Esophagus muscularis mucosa (tissue), 4 donors: ENCODE measurements around the gene IRAK1. TPM values are rescaled to one million over a fixed set of nuclear protein-coding genes. Genes with fewer than 3 reads are reported as not detected.

Experiments
- DNase-seq: peaks from one replicate; pipeline ENCODE4 v3.0.0-alpha.2; 2017; ENCODE audit errors: extremely low spot score
- H3K27ac ChIP-seq, 4 donors: fragments of 200-600 bp; sonication (generic); replicated peaks in 1 of 4; 1 replicate in 3 of 4; 2 replicates in 1 of 4; pipeline ENCODE4 v1.5.1; 2016 to 2019; ENCODE audit warnings: mild to moderate bottlenecking in 1 of 4
- H3K27me3 ChIP-seq, 4 donors: fragments of 200-600 bp; sonication (generic); one replicate each; pipeline versions ENCODE4 v1.5.1 to v1.6.0; 2016 to 2019
- H3K36me3 ChIP-seq, 4 donors: fragments of 200-600 bp; sonication (generic); one replicate each; pipeline ENCODE4 v1.5.1; 2016 to 2019
- H3K4me1 ChIP-seq, 4 donors: fragments of 200-600 bp; sonication (generic); one replicate each; pipeline ENCODE4 v1.5.1; 2016 to 2019
- H3K4me3 ChIP-seq, 4 donors: fragments of 200-600 bp; sonication (generic); 1 replicate in 2 of 4; 2 replicates in 2 of 4; pipeline ENCODE4 v1.5.1; 2016 to 2019; ENCODE audit warnings: mild to moderate bottlenecking in 4 of 4, moderate library complexity in 1 of 4
- H3K9me3 ChIP-seq, 4 donors: fragments of 200-600 bp; sonication (generic); 1 replicate in 3 of 4; 2 replicates in 1 of 4; pipeline ENCODE4 v1.5.1; 2016 to 2019
- CTCF ChIP-seq, 3 experiments: fragments of 200-600 bp in 2 of 3; fragments of 450-650 bp in 1 of 3; sonication (generic) in 2 of 3; IDR thresholded peaks; one replicate each; pipeline ENCODE4 v1.5.1; 2017 to 2019; ENCODE audit warnings: antibody characterized with exemption in 3 of 3, mild to moderate bottlenecking in 2 of 3, moderate library complexity in 1 of 3
- EP300 ChIP-seq: sonication (generic); formaldehyde crosslinking; IDR thresholded peaks from one replicate; pipeline ENCODE4 v1.6.1; 2017; ENCODE audit warnings: antibody characterized with exemption
- POLR2A ChIP-seq: fragments of 450-650 bp; IDR thresholded peaks from one replicate; pipeline ENCODE4 v1.6.1; 2017; ENCODE audit warnings: antibody characterized with exemption, moderate library complexity, mild to moderate bottlenecking, low read depth
- POLR2AphosphoS5 ChIP-seq, 2 donors: sonication (generic); formaldehyde crosslinking; IDR thresholded peaks; one replicate each; pipeline ENCODE4 v1.6.1; 2017; ENCODE audit warnings: antibody characterized with exemption in 2 of 2
- WGBS: methylation state at CpG from one replicate; pipeline ENCODE4 v1.1.5; 2018; 5-methylcytosine and 5-hydroxymethylcytosine counted together
- intact Hi-C: fragments of 100-400 bp; cut with DNase I; formaldehyde crosslinking; loops from one replicate; pipeline ENCODE4 v1.15.1; 2023
- total RNA-seq, 4 donors: library from RNA; depleted of rRNA; stranded (reverse); fragments of >200 nt; gene quantifications; one replicate each; pipeline versions ENCODE4 v1.1.0 to v1.2.1, GENCODE V29; 2016

The IRAK1 gene
- total RNA-seq, 4 donors from 2014 or later: 50.5 to 74.9 (median 67.6) TPM

GRCh38 chrX:154061801-154062200 is 42.1 kb upstream of the IRAK1 start:
- Histone ChIP-seq H3K36me3 (peaks cover 0 to 1% (median 0%) of the 10 kb centered on the region in 4 donors), H3K9me3 (no peaks in the 10 kb centered on the region), H3K27me3 (no peaks in the 10 kb centered on the region), H3K4me3 (no peak overlapping the region), H3K4me1 (peaks cover 56 to 91% (median 84%) of the 10 kb centered on the region in 4 donors), H3K27ac (no peak overlapping the region)
- TF ChIP-seq CTCF (IDR thresholded peaks at IDR 0.05) (no peak), EP300 (no peak), POLR2AphosphoS5 (IDR thresholded peaks at IDR 0.05) (no peak), POLR2A (no peak)
- 68% methylated on average over 8 of the region's 8 CpGs for WGBS
- intact Hi-C loops: no loop called here
- no peak for DNase-seq

GRCh38 chrX:154059729-154060245 is 40.1 kb upstream of the IRAK1 start:
- H3K4me1 ChIP-seq: peaks cover 49 to 87% (median 77%) of the 10 kb centered on the region in 4 donors
- H3K9me3 ChIP-seq: no peaks in the 10 kb centered on the region
- no peak for TF ChIP-seq EP300
- TF ChIP-seq POLR2AphosphoS5 (IDR thresholded peaks at IDR 0.05): no peak
- no peak for TF ChIP-seq POLR2A
- TF ChIP-seq CTCF (IDR thresholded peaks at IDR 0.05): no peak
- H3K27me3 ChIP-seq: no peaks in the 10 kb centered on the region
- WGBS: 68% methylated on average over 5 of the region's 5 CpGs
- no peak overlapping the region for H3K27ac ChIP-seq
- DNase-seq: no peak
- intact Hi-C loops: no loop called here
- no peak overlapping the region for H3K4me3 ChIP-seq
- H3K36me3 ChIP-seq: peaks cover 0 to 5% (median 0%) of the 10 kb centered on the region in 4 donors

- 30% methylated on average over 1 of the region's 1 CpG for WGBS
- no peak for TF ChIP-seq POLR2A
- TF ChIP-seq POLR2AphosphoS5 (IDR thresholded peaks at IDR 0.05): no peak
- TF ChIP-seq EP300: no peak
- no peak for TF ChIP-seq CTCF (IDR thresholded peaks at IDR 0.05)
- Histone ChIP-seq H3K4me1 (peaks cover 43 to 81% (median 71%) of the 10 kb centered on the region in 4 donors), H3K27ac (no peak overlapping the region), H3K4me3 (no peak overlapping the region), H3K36me3 (peaks cover 0 to 5% (median 0%) of the 10 kb centered on the region in 4 donors), H3K27me3 (no peaks in the 10 kb centered on the region), H3K9me3 (no peaks in the 10 kb centered on the region)
- no peak for DNase-seq
- intact Hi-C loops: no loop called here
Measured at GRCh38 chrX:154059231-154059630, 39.5 kb upstream of the IRAK1 start.

- Histone ChIP-seq H3K27me3 (no peaks in the 10 kb centered on the region), H3K4me1 (peaks cover 35 to 73% (median 63%) of the 10 kb centered on the region in 4 donors), H3K4me3 (no peak overlapping the region), H3K36me3 (peaks cover 0 to 5% (median 0%) of the 10 kb centered on the region in 4 donors), H3K27ac (no peak overlapping the region), H3K9me3 (no peaks in the 10 kb centered on the region)
- TF ChIP-seq EP300: no peak
- TF ChIP-seq CTCF (IDR thresholded peaks at IDR 0.05): no peak
- TF ChIP-seq POLR2A: no peak
- no peak for TF ChIP-seq POLR2AphosphoS5 (IDR thresholded peaks at IDR 0.05)
- WGBS: 64% methylated on average over 11 of the region's 11 CpGs
- DNase-seq: no peak
- intact Hi-C loops: no loop called here
Measured at GRCh38 chrX:154058214-154058997, 38.7 kb upstream of the IRAK1 start.
